ENCODE data around the gene MLN.

GRCh38 chr6:33757906-33758305 is 45.9 kb downstream of the MLN start:
- TF ChIP-seq, protein P1, sequence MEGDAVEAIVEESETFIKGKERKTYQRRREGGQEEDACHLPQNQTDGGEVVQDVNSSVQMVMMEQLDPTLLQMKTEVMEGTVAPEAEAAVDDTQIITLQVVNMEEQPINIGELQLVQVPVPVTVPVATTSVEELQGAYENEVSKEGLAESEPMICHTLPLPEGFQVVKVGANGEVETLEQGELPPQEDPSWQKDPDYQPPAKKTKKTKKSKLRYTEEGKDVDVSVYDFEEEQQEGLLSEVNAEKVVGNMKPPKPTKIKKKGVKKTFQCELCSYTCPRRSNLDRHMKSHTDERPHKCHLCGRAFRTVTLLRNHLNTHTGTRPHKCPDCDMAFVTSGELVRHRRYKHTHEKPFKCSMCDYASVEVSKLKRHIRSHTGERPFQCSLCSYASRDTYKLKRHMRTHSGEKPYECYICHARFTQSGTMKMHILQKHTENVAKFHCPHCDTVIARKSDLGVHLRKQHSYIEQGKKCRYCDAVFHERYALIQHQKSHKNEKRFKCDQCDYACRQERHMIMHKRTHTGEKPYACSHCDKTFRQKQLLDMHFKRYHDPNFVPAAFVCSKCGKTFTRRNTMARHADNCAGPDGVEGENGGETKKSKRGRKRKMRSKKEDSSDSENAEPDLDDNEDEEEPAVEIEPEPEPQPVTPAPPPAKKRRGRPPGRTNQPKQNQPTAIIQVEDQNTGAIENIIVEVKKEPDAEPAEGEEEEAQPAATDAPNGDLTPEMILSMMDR (IDR thresholded peaks at IDR 0.05; ENCODE audit: low read length) = no peak
- no peak for TF ChIP-seq EZH2 (IDR thresholded peaks at IDR 0.05; ENCODE audit: borderline replicate concordance, low read length)
